SU-DHL-6 (cell line): ENCODE data around the gene LMO7.

ENCODE experiments used
- EZH2phosphoT487 ChIP-seq: fragments of 200-600 bp; sonication (generic), shearing (Covaris generic); conservative IDR thresholded peaks from 2 replicates; pipeline ENCODE4 v1.6.1; 2018; ENCODE audit warnings: mild to moderate bottlenecking, antibody characterized with exemption, low read length, moderate library complexity, mixed read lengths
- TF ChIP-seq, protein P1 (sequence below): fragments of 200-600 bp; sonication (generic); IDR thresholded peaks from one replicate; pipeline ENCODE4 v1.5.1; 2017; ENCODE audit warnings: antibody characterized with exemption, mild to moderate bottlenecking, low read length, moderate library complexity; ENCODE audit not compliant: insufficient read depth, poor library complexity, severe bottlenecking

DNA sequence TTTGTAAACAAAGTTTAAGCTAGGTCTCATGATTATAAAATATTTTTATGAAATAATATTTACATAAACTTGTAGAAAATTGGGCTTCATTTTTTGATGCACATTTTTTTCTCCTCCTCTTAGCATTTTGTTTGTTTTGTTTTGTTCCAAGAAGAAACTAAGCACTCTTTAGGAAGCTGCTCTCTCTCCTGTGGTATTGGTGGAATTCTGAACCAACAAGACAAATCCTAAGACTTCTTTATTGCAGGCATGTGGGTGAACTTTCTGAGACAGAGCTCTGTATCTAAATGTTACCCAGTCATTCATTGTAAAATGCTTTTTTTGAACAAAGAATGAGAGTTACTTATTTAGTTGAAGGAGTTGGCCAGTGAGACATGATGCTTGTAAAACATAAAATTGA lies 39.3 kb downstream of the LMO7 start:
- TF ChIP-seq, protein P1, sequence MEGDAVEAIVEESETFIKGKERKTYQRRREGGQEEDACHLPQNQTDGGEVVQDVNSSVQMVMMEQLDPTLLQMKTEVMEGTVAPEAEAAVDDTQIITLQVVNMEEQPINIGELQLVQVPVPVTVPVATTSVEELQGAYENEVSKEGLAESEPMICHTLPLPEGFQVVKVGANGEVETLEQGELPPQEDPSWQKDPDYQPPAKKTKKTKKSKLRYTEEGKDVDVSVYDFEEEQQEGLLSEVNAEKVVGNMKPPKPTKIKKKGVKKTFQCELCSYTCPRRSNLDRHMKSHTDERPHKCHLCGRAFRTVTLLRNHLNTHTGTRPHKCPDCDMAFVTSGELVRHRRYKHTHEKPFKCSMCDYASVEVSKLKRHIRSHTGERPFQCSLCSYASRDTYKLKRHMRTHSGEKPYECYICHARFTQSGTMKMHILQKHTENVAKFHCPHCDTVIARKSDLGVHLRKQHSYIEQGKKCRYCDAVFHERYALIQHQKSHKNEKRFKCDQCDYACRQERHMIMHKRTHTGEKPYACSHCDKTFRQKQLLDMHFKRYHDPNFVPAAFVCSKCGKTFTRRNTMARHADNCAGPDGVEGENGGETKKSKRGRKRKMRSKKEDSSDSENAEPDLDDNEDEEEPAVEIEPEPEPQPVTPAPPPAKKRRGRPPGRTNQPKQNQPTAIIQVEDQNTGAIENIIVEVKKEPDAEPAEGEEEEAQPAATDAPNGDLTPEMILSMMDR, result no peak
- TF ChIP-seq EZH2phosphoT487, result no peak
